Vagina (tissue), 2 donors: ENCODE measurements around the gene MRTFB. TPM values are rescaled to one million over a fixed set of nuclear protein-coding genes. Genes with fewer than 3 reads are reported as not detected.
A peak's percentile ranks its signal among the peaks of the same experiment; 100 is the strongest.

ENCODE experiments used
- DNase-seq, 2 donors: peaks; one replicate each; pipeline ENCODE4 v3.0.0-alpha.2; 2017; ENCODE audit errors: extremely low spot score in 2 of 2
- H3K27ac ChIP-seq: fragments of 200-600 bp; sonication (generic); one replicate; pipeline ENCODE4 v1.5.1; 2019
- H3K27me3 ChIP-seq: fragments of 200-600 bp; sonication (generic); one replicate; pipeline ENCODE4 v1.5.1; 2019
- H3K36me3 ChIP-seq, 2 donors: fragments of 200-600 bp; sonication (generic); one replicate each; pipeline ENCODE4 v1.5.1; 2017 to 2019
- H3K4me1 ChIP-seq: fragments of 200-600 bp; sonication (generic); one replicate; pipeline ENCODE4 v1.5.1; 2019
- H3K4me3 ChIP-seq, 2 donors: fragments of 200-600 bp; sonication (generic); 1 replicate in 1 of 2; 2 replicates in 1 of 2; pipeline ENCODE4 v1.5.1; 2016 to 2019
- H3K9me3 ChIP-seq: fragments of 200-600 bp; sonication (generic); one replicate; pipeline ENCODE4 v1.5.1; 2019
- POLR2A ChIP-seq, 2 donors: fragments of 450-650 bp; IDR thresholded peaks; one replicate each; pipeline ENCODE4 v1.6.1; 2017; ENCODE audit warnings: antibody characterized with exemption in 2 of 2, mild to moderate bottlenecking in 2 of 2, moderate library complexity in 2 of 2
- POLR2AphosphoS5 ChIP-seq, 2 donors: sonication (generic); formaldehyde crosslinking; IDR thresholded peaks; one replicate each; pipeline ENCODE4 v1.9.0; 2017; ENCODE audit warnings: antibody characterized with exemption in 2 of 2, mild to moderate bottlenecking in 2 of 2, low read depth in 1 of 2; ENCODE audit not compliant: insufficient read depth in 1 of 2
- intact Hi-C: fragments of 100-400 bp; cut with DNase I; formaldehyde crosslinking; loops from one replicate; pipeline ENCODE4 v1.15.1; 2023
- total RNA-seq: library from RNA; depleted of rRNA; stranded (reverse); fragments of >200 nt; gene quantifications from one replicate; pipeline ENCODE4 v1.2.3, GENCODE V29; 2016
- TF ChIP-seq, protein P1 (sequence below), 3 experiments: fragments of 450-650 bp in 2 of 3; fragments of 200-600 bp in 1 of 3; sonication (generic) in 1 of 3; IDR thresholded peaks; one replicate each; pipeline ENCODE4 v1.5.1; 2017 to 2019; ENCODE audit warnings: antibody characterized with exemption in 3 of 3, mild to moderate bottlenecking in 2 of 3, moderate library complexity in 2 of 3

The MRTFB gene
- total RNA-seq, 1 donor from 2014 or later: 103 TPM

DNA sequence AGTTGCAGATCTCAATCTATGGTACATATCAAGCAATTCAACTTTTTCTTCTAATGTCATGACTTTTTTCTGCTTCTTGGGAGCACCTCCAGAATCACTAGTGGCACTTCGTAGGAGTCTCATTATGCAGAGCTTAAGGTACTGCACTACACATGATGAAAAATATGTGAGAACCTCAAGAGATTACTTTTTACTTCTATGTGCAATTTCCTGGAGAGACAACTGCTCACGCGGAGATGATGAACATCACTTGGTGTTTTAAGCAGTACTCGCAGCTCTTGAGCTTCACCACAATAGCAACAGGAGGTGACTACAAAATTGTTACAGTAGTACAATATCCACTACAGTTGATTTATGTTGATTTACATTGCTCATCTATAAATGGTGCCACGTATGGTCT lies 79.7 kb downstream of the MRTFB start:
- Histone ChIP-seq H3K27me3 (no peaks in the 10 kb centered on the region), H3K36me3 (no peaks in the 10 kb centered on the region), H3K4me1 (peaks cover 37% of the 10 kb centered on the region), H3K27ac (no peak overlapping the region), H3K4me3 (no peak overlapping the region), H3K9me3 (no peaks in the 10 kb centered on the region)
- TF ChIP-seq, protein P1, sequence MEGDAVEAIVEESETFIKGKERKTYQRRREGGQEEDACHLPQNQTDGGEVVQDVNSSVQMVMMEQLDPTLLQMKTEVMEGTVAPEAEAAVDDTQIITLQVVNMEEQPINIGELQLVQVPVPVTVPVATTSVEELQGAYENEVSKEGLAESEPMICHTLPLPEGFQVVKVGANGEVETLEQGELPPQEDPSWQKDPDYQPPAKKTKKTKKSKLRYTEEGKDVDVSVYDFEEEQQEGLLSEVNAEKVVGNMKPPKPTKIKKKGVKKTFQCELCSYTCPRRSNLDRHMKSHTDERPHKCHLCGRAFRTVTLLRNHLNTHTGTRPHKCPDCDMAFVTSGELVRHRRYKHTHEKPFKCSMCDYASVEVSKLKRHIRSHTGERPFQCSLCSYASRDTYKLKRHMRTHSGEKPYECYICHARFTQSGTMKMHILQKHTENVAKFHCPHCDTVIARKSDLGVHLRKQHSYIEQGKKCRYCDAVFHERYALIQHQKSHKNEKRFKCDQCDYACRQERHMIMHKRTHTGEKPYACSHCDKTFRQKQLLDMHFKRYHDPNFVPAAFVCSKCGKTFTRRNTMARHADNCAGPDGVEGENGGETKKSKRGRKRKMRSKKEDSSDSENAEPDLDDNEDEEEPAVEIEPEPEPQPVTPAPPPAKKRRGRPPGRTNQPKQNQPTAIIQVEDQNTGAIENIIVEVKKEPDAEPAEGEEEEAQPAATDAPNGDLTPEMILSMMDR (IDR thresholded peaks at IDR 0.05): no peak
- TF ChIP-seq POLR2AphosphoS5 (IDR thresholded peaks at IDR 0.05; ENCODE audit: insufficient read depth in 1 of 2, low read depth in 1 of 2) (no peak), POLR2A (IDR thresholded peaks at IDR 0.05) (no peak)
- intact Hi-C loops: no loop called here
- no peak for DNase-seq

DNA sequence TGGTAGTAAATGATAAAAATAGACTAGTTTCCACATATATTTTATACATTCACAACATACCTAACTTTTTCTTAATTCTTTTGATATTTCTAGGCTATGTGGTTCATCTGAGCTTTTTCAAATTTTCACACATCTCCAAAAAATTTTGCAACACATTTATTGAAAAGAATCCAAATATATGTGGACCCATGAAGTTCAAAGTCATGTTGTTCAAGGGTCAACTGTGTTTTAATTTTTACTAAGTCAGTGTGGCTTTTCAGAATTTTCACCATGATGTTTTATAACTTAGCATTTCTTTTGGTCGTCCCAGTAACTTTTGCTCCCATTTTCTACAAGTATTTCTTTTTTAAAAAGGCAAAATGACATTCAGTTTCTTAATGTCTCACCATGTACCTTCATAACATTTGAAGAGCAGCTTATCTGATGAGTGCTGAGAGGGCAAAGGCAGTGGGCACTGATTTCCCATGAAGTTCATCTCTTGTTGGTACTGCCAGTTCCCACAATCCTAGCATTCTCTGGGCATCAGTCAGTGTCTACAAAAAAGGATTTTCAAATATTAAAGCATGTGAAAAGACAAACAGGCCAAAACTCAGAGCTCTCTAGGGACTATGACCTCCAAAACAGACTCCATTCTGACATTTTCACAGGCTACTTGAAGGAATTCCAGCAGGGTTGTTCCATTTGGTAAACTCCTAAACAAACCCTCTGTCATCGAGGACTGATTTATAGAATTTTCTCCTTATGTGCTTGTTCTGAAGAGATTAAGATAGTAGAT lies 80.3 kb downstream of the MRTFB start:
- peak overlapping the region; percentile 8 for H3K27ac ChIP-seq
- H3K27me3 ChIP-seq: no peaks in the 10 kb centered on the region
- H3K9me3 ChIP-seq: no peaks in the 10 kb centered on the region
- no peak overlapping the region for H3K4me3 ChIP-seq
- H3K36me3 ChIP-seq: no peaks in the 10 kb centered on the region
- H3K4me1 ChIP-seq: peaks cover 38% of the 10 kb centered on the region
- TF ChIP-seq, protein P1 (IDR thresholded peaks at IDR 0.05): no peak
- TF ChIP-seq POLR2A (IDR thresholded peaks at IDR 0.05): no peak
- no peak for TF ChIP-seq POLR2AphosphoS5 (IDR thresholded peaks at IDR 0.05; ENCODE audit: insufficient read depth in 1 of 2, low read depth in 1 of 2)
- no peak for DNase-seq
- intact Hi-C loops: no loop called here

DNA sequence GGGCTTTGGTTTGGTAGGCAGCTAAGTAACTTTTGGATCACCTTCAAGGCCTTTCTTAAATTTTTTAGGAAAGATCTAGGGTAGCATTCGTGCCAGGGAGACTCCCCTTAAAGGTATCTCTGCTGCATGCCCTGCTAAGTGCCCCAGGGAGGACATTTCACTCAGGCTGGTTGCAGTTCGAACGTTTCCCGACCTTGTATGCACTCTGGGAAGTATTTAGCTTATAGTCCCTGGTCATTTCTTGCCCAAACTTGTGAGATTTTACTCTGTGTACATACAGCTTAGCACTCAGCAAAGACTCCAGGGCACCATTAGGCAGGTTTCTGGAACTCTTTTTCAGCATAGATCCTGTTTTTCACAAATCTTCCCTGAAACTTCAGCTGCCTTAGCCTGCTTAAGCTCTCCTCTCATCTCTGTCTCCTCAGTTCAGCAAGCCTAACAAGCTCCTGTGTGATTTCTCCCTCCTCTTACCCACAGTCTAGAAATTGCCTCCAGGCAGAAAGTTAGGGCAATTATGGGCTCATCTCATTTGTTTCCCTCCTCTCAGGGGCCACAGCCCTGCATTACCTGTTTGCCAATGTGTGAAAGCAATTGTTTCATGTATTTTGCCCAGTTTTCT lies 84.6 kb downstream of the MRTFB start:
- peaks cover 36% of the 10 kb centered on the region for H3K4me1 ChIP-seq
- H3K27me3 ChIP-seq: no peaks in the 10 kb centered on the region
- H3K4me3 ChIP-seq: no peak overlapping the region
- H3K36me3 ChIP-seq: no peaks in the 10 kb centered on the region
- TF ChIP-seq, protein P1 (IDR thresholded peaks at IDR 0.05): no peak
- no peak for TF ChIP-seq POLR2A (IDR thresholded peaks at IDR 0.05)
- TF ChIP-seq POLR2AphosphoS5 (IDR thresholded peaks at IDR 0.05; ENCODE audit: insufficient read depth in 1 of 2, low read depth in 1 of 2): no peak
- H3K9me3 ChIP-seq: no peaks in the 10 kb centered on the region
- no peak for DNase-seq
- intact Hi-C loops: no loop called here
- peak overlapping the region; percentile 35 for H3K27ac ChIP-seq

DNA sequence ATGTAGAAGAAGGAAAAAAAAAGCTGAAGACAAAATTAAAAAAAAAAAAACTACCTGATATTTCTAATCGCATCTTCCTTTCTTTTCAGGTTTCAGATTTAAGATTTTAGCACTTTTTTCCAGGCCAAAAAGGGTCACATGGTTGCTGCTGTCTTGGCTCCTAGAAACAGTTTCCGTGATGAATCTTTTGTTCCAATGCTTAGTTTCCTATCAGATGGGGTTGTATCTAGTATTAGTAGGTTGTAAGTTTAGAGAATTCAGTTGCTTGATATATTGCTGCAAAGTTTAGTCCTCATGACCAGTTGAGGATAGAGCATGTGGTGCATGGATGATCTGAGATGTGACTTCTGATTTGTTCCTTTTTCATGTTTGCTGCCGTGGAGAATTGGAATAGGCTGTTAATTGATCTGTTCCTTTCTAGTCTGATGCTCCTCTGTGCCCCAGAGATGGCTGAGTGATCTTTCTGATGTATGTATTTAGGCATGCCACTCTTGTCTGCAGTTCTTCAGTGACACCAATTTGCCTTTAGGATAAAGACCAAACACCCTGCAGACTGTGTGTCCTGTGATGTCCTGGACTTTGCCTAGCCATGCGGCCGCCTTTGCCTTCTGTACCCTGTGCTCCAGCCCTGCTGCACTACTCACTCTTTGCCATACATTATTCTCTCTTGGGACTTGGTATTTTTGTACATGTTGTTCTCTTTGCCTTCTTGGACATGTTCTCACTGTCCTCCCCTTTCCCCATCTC lies 94.0 kb downstream of the MRTFB start:
- H3K36me3 ChIP-seq: no peaks in the 10 kb centered on the region
- peaks cover 16% of the 10 kb centered on the region for H3K4me1 ChIP-seq
- no peak for TF ChIP-seq POLR2A (IDR thresholded peaks at IDR 0.05)
- TF ChIP-seq POLR2AphosphoS5 (IDR thresholded peaks at IDR 0.05; ENCODE audit: insufficient read depth in 1 of 2, low read depth in 1 of 2): no peak
- TF ChIP-seq, protein P1 (IDR thresholded peaks at IDR 0.05): no peak
- H3K27me3 ChIP-seq: no peaks in the 10 kb centered on the region
- DNase-seq: no peak
- intact Hi-C loops: no loop called here
- H3K27ac ChIP-seq: no peak overlapping the region
- no peak overlapping the region for H3K4me3 ChIP-seq
- H3K9me3 ChIP-seq: no peaks in the 10 kb centered on the region
